Heart left ventricle (tissue), 16 donors: ENCODE results near the gene FOXC1. TPM values are rescaled to one million over a fixed set of nuclear protein-coding genes. Genes with fewer than 3 reads are reported as not detected.
A peak's percentile ranks its signal among the peaks of the same experiment; 100 is the strongest.

ENCODE experiments used
- ATAC-seq, 4 donors: fragments of 200-7000 bp; cut with Tn5 transposase; one replicate each; pipeline ENCODE4 v1.9.1; 2020 to 2022; ENCODE audit warnings: moderate library complexity in 4 of 4, mild to moderate bottlenecking in 3 of 4, moderate number of reproducible peaks in 1 of 4
- DNase-seq, 5 donors: peaks; one replicate each; pipeline ENCODE4 v3.0.0-alpha.2; 2020
- H3K27ac ChIP-seq, 12 donors: fragments of 200-600 bp; sonication (generic) in 4 of 12; one replicate each; pipeline versions ENCODE4 v1.5.0 to v1.8.0; 2016 to 2022; ENCODE audit warnings: mild to moderate bottlenecking in 2 of 12
- H3K27me3 ChIP-seq, 9 donors: fragments of 200-600 bp; sonication (generic) in 2 of 9; one replicate each; pipeline versions ENCODE4 v1.5.1 to v1.8.0; 2016 to 2022; ENCODE audit warnings: mild to moderate bottlenecking in 3 of 9
- H3K36me3 ChIP-seq, 9 donors: fragments of 200-600 bp; sonication (generic) in 2 of 9; one replicate each; pipeline versions ENCODE4 v1.5.0 to v1.8.0; 2018 to 2022; ENCODE audit warnings: mild to moderate bottlenecking in 2 of 9
- H3K4me1 ChIP-seq, 12 donors: fragments of 200-600 bp; sonication (generic) in 4 of 12; one replicate each; pipeline versions ENCODE4 v1.5.0 to v1.8.0; 2016 to 2022; ENCODE audit warnings: mild to moderate bottlenecking in 3 of 12
- H3K4me3 ChIP-seq, 12 donors: fragments of 200-600 bp; sonication (generic) in 4 of 12; one replicate each; pipeline versions ENCODE4 v1.5.0 to v1.8.0; 2017 to 2022; ENCODE audit warnings: mild to moderate bottlenecking in 9 of 12, moderate library complexity in 4 of 12
- H3K9me3 ChIP-seq, 12 donors: fragments of 200-600 bp; sonication (generic) in 4 of 12; one replicate each; pipeline versions ENCODE4 v1.5.0 to v1.8.0; 2016 to 2022; ENCODE audit warnings: mild to moderate bottlenecking in 1 of 12
- POLR2A ChIP-seq, 2 donors: fragments of 450-650 bp; IDR thresholded peaks; one replicate each; pipeline ENCODE4 v1.6.1; 2017; ENCODE audit warnings: antibody characterized with exemption in 2 of 2, mild to moderate bottlenecking in 2 of 2, moderate library complexity in 2 of 2
- WGBS, 4 donors: extraction: QIAGEN DNeasy Blood & Tissue Kit in 2 of 4; methylation state at CpG; one replicate each; pipeline versions ENCODE4 v1.1.5 to v1.1.7; 2013 to 2018; 5-methylcytosine and 5-hydroxymethylcytosine counted together
- intact Hi-C, 10 donors: fragments of 100-400 bp; cut with DNase I; formaldehyde crosslinking; loops; one replicate each; pipeline versions ENCODE4 v1.11.1 to v1.14.2; 2022
- polyA plus RNA-seq, 2 donors: library from polyadenylated mRNA; stranded (reverse); fragments of 200-250 nt; gene quantifications; one replicate each; pipeline ENCODE4 v1.2.3, GENCODE V29; 2013
- total RNA-seq, 9 donors: library from RNA; depleted of rRNA in 2 of 9; stranded (reverse); fragments of >200 nt in 2 of 9; fragmentation: NEBNext Ultra II Directional in 3 of 9; extraction: Animal tissue kit (Norgen Biotek cat#: 25700) in 3 of 9; gene quantifications; one replicate each; pipeline versions ENCODE4 v1.1.0 to v1.2.4, GENCODE V29; 2016 to 2023
- TF ChIP-seq, protein P1 (sequence below), 12 donors: fragments of 200-600 bp; sonication (generic) in 4 of 12; IDR thresholded peaks; one replicate each; pipeline versions ENCODE4 v1.5.0 to v1.8.0; 2018 to 2022; ENCODE audit warnings: antibody characterized with exemption in 12 of 12, mild to moderate bottlenecking in 5 of 12
- donor health status: ischemic (EF 13 %, LVEDD 7.1; RV severe dilation, severe dysfunction).
- donor health status: healthy with polysubstance abuse.
- donor health status: DM: no; HTN: yes; CAD: no.
- donor health status: DM: no; HTN: no; CAD: no.
- donor health status: ischemic (EF 25% LVEDD 6.9; RV normal size, moderate dysfunction).
- donor health status: ischemic (EF 25% LVEDD 5.7; RV mildly dilated, moderate dysfunction).
- donor health status: healthy.
- donor health status: DM: yes; HTN: yes; CAD: no.
- donor health status: ischemic (EF 35%, LVEDD 5.7; RV mildly dilated, moderate dysfunction).
- donor health status: nonischemic (EF 11% LVEDD 7.7; RV severe dilation, severe dysfunction).
- donor health status: DM: yes; HTN: yes; CAD: no.
- donor health status: PGD.
- donor health status: ischemic (EF 29% LVEDD 5.4; RV normal size, mild dysfunction).
- donor health status: nonischemic (EF 23%, LVEDD 6.1; RV moderate dilation, normal function).

The FOXC1 gene
- total and polyA plus RNA-seq, 11 donors = 1.8 to 6.3 (median 3.3) TPM

DNA sequence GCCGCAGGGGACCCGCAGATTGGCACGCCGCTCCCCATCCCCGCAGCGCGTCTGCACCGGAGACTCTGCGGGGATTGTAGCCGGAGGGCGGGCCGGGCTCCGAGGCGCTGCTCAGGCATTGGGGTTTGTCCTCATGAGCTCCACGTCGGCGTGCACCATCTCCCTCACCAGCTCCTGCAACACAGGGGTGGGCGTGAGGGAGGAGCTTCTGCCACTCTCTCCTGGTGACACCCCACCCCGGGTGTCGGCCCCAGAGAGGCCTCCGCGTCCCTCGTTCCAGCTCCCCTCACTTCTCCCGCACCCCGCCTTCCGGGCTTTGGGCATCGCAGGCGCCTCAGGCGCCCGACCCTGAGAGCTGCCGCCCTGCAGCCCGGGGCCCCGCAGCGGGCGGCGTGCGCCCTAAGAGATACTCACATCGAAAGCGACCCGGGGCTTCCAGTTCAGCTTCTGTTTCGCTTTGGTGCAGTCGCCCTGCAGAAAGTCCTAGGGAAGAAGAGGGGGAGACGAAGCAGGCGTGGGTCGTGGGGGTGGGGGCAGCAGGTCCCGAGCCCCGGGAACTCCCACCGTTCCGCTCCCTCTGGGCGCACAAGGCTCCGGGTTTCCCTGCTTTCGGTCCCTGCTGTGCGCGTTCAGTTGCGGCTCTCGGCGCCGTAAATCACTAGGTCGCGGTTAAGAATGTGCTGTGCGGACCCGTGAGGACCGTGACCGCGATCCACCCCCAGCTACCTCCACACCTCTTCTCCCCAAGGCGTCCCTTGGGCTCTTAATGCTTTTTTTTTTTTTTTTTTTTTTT lies 14.5 kb downstream of the FOXC1 start:
- 5 to 15% (median 14%) methylated on average over 46 to 66 of the region's 66 CpGs for WGBS, 4 donors
- peak in 1 of 5 donors; percentile 32 for DNase-seq
- peak overlapping the region; percentile 34 to 86 (median 64) for H3K4me3 ChIP-seq
- H3K27ac ChIP-seq = peak overlapping the region in 11 of 12 donors; percentile 41 to 90 (median 73)
- H3K4me1 ChIP-seq = peaks cover 0 to 32% (median 15%) of the 10 kb centered on the region in 12 donors
- ATAC-seq = peak in 3 of 4 donors; percentile 23 to 44 (median 35)
- intact Hi-C loops = no loop called here
- no peaks in the 10 kb centered on the region for H3K36me3 ChIP-seq
- H3K9me3 ChIP-seq = no peaks in the 10 kb centered on the region
- H3K27me3 ChIP-seq = peaks cover 0 to 74% (median 45%) of the 10 kb centered on the region in 9 donors
- no peak for TF ChIP-seq POLR2A (IDR thresholded peaks at IDR 0.05)
- TF ChIP-seq, protein P1, sequence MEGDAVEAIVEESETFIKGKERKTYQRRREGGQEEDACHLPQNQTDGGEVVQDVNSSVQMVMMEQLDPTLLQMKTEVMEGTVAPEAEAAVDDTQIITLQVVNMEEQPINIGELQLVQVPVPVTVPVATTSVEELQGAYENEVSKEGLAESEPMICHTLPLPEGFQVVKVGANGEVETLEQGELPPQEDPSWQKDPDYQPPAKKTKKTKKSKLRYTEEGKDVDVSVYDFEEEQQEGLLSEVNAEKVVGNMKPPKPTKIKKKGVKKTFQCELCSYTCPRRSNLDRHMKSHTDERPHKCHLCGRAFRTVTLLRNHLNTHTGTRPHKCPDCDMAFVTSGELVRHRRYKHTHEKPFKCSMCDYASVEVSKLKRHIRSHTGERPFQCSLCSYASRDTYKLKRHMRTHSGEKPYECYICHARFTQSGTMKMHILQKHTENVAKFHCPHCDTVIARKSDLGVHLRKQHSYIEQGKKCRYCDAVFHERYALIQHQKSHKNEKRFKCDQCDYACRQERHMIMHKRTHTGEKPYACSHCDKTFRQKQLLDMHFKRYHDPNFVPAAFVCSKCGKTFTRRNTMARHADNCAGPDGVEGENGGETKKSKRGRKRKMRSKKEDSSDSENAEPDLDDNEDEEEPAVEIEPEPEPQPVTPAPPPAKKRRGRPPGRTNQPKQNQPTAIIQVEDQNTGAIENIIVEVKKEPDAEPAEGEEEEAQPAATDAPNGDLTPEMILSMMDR (IDR thresholded peaks at IDR 0.05) = no peak

DNA sequence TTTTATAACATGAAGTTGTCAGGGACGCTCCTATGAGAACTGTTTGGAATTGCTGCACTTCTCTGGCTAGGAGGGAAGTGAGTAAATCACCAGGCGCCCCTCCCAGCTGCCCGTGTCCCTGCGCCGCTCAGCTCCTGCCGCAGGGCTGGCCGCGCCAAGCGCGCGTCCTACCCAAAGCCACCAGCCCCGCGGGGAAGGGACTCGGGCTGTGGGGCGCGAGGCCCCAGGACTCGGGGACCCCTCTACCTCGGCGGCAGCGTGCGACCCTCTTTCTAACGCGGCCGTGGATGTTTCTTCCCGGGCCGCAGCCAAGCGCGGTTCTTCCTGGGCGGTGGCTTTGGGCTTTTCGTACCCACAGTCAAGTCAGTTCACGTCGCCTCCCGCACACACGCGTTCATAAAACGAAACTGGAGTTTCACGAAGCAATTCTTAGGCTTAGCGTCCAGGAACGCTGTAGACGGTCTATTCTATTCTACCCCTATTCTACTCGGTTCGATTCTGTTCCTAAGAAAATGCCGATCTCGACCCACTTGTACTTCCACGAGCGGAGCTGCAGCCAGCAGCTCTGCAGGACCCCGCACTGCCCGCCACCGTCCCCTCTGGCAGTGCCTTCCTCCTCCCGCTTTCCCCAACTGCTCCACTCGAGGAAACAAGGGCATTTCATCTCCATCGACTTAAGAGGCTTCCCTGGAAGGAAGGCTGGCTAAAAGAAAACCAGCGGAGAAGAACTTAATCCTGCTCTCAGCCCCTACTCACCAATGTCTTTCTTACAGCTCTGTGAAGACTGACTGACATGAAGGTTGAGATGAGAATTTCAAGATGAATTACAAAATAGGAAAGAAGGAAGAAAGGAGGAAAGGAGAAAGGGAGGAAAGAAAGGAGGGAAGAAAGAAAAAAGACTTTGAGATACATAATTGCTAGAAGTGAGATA lies 15.4 kb downstream of the FOXC1 start:
- WGBS, 4 donors = 2 to 4% (median 3%) methylated on average over 38 to 53 of the region's 53 CpGs
- intact Hi-C loops = loop anchor here in 1 of 10 donors (5.0 kb wide), 1 partner anchor 62 kb away; no protein-coding TSS in a partner anchor

DNA sequence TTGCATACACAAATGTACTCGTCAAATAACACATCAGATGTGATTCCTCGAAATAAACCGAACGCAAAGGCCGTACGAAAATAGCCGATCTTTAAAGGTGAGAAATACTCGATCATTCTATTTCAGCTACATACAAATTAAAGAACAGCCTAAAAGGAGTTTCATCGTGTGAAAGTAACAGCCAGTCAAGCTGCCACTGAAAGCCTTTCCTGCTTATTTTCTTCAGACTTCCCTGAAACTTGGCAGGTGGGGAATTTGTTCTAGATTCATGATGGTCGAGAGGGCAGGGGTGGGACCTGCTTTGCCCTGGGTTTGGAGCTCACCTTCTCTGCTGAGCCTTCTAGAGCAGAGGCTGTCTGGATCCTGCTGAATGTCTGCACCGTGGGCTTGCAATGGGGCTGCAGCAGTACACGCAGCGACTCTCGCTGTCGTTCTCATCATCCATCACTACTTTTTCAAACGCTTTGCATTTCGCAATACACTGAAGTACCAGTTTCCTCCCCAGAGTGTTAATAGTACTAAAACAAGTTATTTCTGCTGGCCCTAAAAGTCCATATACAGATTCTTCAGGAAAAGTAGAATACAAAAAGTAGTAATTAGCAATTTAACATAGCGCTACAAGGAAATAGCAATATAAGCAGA lies 16.2 kb downstream of the FOXC1 start:
- 54 to 70% (median 65%) methylated on average over 18 of the region's 18 CpGs for WGBS, 4 donors
- no peaks in the 10 kb centered on the region for H3K36me3 ChIP-seq

More for the DNA sequence above, 15.4 kb downstream of the FOXC1 start:
- Histone ChIP-seq H3K9me3 (no peaks in the 10 kb centered on the region), H3K4me1 (peaks cover 0 to 24% (median 11%) of the 10 kb centered on the region in 12 donors), H3K27ac (peak overlapping the region in 11 of 12 donors; percentile 41 to 90 (median 73)), H3K4me3 (peak overlapping the region; percentile 34 to 86 (median 64)), H3K27me3 (peaks cover 0 to 65% (median 36%) of the 10 kb centered on the region in 9 donors), H3K36me3 (no peaks in the 10 kb centered on the region)
- ATAC-seq (peak; percentile 57 to 83 (median 82)), DNase-seq (peak in 1 of 5 donors; percentile 41)
- TF ChIP-seq, protein P1 (IDR thresholded peaks at IDR 0.05) = no peak
- no peak for TF ChIP-seq POLR2A (IDR thresholded peaks at IDR 0.05)

More for the DNA sequence above, 16.2 kb downstream of the FOXC1 start:
- no peak for ATAC-seq
- peaks cover 0 to 57% (median 31%) of the 10 kb centered on the region in 9 donors for H3K27me3 ChIP-seq
- intact Hi-C loops = loop anchor here in 1 of 10 donors (5.0 kb wide), 1 partner anchor 61 kb away; no protein-coding TSS in a partner anchor
- H3K27ac ChIP-seq = peak overlapping the region in 1 of 12 donors; percentile 52
- peaks cover 0 to 21% (median 11%) of the 10 kb centered on the region in 12 donors for H3K4me1 ChIP-seq
- DNase-seq = no peak
- peak overlapping the region in 8 of 12 donors; percentile 34 to 86 (median 66) for H3K4me3 ChIP-seq
- no peaks in the 10 kb centered on the region for H3K9me3 ChIP-seq
- TF ChIP-seq, protein P1 (IDR thresholded peaks at IDR 0.05) = no peak
- TF ChIP-seq POLR2A (IDR thresholded peaks at IDR 0.05) = no peak
